Tibial nerve (tissue), 4 donors: ENCODE results near the gene FAIM2.

Experiments
- EP300 ChIP-seq, 2 donors: sonication (generic); formaldehyde crosslinking; IDR thresholded peaks; one replicate each; pipeline ENCODE4 v1.6.1; 2017; ENCODE audit warnings: antibody characterized with exemption in 2 of 2, mild to moderate bottlenecking in 1 of 2
- POLR2A ChIP-seq, 2 donors: fragments of 450-650 bp; IDR thresholded peaks; one replicate each; pipeline ENCODE4 v1.6.1; 2017; ENCODE audit warnings: antibody characterized with exemption in 2 of 2, mild to moderate bottlenecking in 2 of 2, moderate library complexity in 2 of 2
- TF ChIP-seq, protein P1 (sequence below), 5 experiments: fragments of 200-600 bp in 3 of 5; fragments of 450-650 bp in 2 of 5; sonication (generic) in 3 of 5; IDR thresholded peaks; one replicate each; pipeline ENCODE4 v1.5.1; 2016 to 2019; ENCODE audit warnings: antibody characterized with exemption in 5 of 5, mild to moderate bottlenecking in 3 of 5, moderate library complexity in 2 of 5

DNA sequence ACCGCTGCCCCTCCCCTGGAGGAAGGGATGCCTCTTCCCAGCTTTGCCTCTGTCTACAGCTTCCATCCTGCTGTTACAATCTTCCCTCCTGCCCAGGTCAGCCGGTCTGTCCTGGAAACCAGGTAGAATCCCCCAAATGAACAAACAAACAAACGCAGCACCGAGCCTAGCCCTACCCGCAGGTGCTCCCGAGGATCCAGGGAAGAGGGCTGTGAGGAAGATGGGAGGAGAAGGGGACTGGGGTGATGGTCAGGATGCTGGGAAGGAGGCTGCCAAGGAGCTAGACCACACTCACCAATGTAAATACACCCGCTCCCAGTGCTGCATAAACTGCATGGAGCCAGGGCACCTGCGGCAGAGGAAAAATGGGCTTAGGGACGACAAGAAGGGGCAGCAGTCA is 16.6 kb downstream of the FAIM2 start:
- TF ChIP-seq, protein P1, sequence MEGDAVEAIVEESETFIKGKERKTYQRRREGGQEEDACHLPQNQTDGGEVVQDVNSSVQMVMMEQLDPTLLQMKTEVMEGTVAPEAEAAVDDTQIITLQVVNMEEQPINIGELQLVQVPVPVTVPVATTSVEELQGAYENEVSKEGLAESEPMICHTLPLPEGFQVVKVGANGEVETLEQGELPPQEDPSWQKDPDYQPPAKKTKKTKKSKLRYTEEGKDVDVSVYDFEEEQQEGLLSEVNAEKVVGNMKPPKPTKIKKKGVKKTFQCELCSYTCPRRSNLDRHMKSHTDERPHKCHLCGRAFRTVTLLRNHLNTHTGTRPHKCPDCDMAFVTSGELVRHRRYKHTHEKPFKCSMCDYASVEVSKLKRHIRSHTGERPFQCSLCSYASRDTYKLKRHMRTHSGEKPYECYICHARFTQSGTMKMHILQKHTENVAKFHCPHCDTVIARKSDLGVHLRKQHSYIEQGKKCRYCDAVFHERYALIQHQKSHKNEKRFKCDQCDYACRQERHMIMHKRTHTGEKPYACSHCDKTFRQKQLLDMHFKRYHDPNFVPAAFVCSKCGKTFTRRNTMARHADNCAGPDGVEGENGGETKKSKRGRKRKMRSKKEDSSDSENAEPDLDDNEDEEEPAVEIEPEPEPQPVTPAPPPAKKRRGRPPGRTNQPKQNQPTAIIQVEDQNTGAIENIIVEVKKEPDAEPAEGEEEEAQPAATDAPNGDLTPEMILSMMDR (IDR thresholded peaks at IDR 0.05): no peak
- no peak for TF ChIP-seq POLR2A (IDR thresholded peaks at IDR 0.05)
- TF ChIP-seq EP300 (IDR thresholded peaks at IDR 0.05): no peak
